Hepatocyte (in vitro differentiated cells): ENCODE measurements around the gene CBX2.

Source experiments
- CTCF ChIP-seq: fragments of 200-600 bp; sonication (generic); IDR thresholded peaks from 2 replicates; pipeline ENCODE4 v1.5.1; 2016; ENCODE audit warnings: antibody characterized with exemption, mild to moderate bottlenecking; ENCODE audit not compliant: poor library complexity
- EZH2 ChIP-seq: fragments of 200-600 bp; sonication (generic); IDR thresholded peaks from 2 replicates; pipeline ENCODE4 v1.6.1; 2016; ENCODE audit warnings: antibody characterized with exemption, mild to moderate bottlenecking, borderline replicate concordance

DNA sequence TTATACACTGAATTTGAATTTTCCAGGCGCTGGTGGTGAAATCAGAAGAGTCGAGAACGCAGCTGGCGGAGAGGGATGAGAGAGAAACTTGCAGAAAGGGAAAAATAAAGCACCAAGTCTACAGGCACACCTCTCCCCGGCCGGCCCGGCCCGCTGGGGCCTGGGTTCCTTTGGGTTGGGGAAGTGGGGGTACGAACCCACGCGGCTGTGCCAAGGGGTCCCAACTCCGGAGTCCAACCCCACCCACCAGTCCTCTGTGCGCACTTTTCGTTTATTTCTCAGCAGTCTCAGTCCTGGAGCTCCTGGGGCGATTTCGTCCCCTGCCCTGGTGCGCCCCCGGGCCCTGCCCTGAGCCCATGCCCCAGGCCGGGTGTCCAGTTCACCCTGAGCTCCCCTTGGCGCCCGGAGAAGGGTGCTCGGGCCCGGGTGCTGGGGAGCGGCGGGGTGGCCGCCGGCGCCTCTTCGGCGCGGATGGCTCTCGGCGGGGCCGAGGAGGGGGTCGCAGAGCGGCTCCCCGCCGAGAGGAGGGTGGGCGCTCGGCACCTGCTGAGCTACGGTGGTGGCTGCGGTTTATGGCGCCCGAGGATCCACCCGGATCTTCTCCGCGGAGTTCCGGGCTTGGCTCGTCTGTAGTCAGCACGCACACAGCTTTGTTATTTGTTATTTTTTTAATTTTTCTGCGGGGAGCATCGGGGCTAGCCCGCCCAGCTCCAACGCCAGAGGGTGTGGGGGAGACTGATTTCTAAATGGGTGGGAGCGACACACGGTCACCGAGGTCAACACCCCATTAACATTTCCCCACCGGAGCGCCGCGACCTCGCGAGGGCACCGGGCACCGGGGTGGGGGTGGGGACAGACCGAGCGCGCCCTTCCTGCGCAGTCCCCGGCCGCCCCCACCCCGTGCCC lies 34.7 kb downstream of the CBX2 start:
- TF ChIP-seq CTCF (no peak), EZH2 (peak; percentile 96)
